Measurements from ENCODE around the gene C2CD2L. TPM values are rescaled to one million over a fixed set of nuclear protein-coding genes. Genes with fewer than 3 reads are reported as not detected.

C2CD2L gene
- total and polyA plus RNA-seq, 10 of the 15 experiments (the other 5 are each of a cell fraction or from before 2014, with no cell fraction given), result 0.21 to 9.6 (median 5.1) TPM

- TF ChIP-seq FOXK2 (IDR thresholded peaks at IDR 0.05) (no peak), LARP7 (IDR thresholded peaks at IDR 0.05) (0 out of 2 replicates have a peak, but pooled peaks have one; percentile 33), ZBTB4 (CRISPR knock-in tag; IDR thresholded peaks at IDR 0.05) (no peak), ZNF274 (IDR thresholded peaks at IDR 0.05; ENCODE audit: insufficient read depth, insufficient read length) (no peak), BHLHE40 (IDR thresholded peaks at IDR 0.05; ENCODE audit: borderline replicate concordance in 1 of 2, low read depth in 2 of 2, low read length in 1 of 2) (peak in 1 of 2 experiments; percentile 36; a peak in 1 of 4 replicates), USF2 (IDR thresholded peaks at IDR 0.05; ENCODE audit: borderline replicate concordance, low read depth, low read length) (peak; percentile 85), EGR1 (IDR thresholded peaks at IDR 0.05; ENCODE audit: borderline replicate concordance in 1 of 2, low read depth in 2 of 2, low read length in 2 of 2) (no peak; a peak in 1 of 3 replicates), TCF7 (IDR thresholded peaks at IDR 0.05; ENCODE audit: borderline replicate concordance) (no peak), RBBP5 (conservative IDR thresholded peaks at IDR 0.05) (no peak), BCLAF1 (IDR thresholded peaks at IDR 0.05) (no peak), TBL1XR1 (IDR thresholded peaks at IDR 0.05; ENCODE audit: low read depth, low read length) (no peak; the same call in 1 of the 2 replicates), STAT3 (IDR thresholded peaks at IDR 0.05; ENCODE audit: low read depth, low read length) (no peak), TCF12 (IDR thresholded peaks at IDR 0.05; ENCODE audit: low read depth, low read length) (no peak), JUNB (IDR thresholded peaks at IDR 0.05) (no peak), ZBED1 (IDR thresholded peaks at IDR 0.05; ENCODE audit: borderline replicate concordance) (0 out of 2 replicates have a peak, but pooled peaks have one; percentile 19), CEBPB (IDR thresholded peaks at IDR 0.05; ENCODE audit: borderline replicate concordance in 1 of 2, low read depth in 2 of 2, low read length in 2 of 2) (no peak), KAT2A (conservative IDR thresholded peaks at IDR 0.05; ENCODE audit: control insufficient read depth, low read depth, low read length) (no peak), SMAD1 (IDR thresholded peaks at IDR 0.05; ENCODE audit: low read depth, partially characterized antibody) (no peak), ZNF24 (IDR thresholded peaks at IDR 0.05) (peak; percentile 52; the same call in 1 of the 2 replicates)
- TF ChIP-seq, protein P1, sequence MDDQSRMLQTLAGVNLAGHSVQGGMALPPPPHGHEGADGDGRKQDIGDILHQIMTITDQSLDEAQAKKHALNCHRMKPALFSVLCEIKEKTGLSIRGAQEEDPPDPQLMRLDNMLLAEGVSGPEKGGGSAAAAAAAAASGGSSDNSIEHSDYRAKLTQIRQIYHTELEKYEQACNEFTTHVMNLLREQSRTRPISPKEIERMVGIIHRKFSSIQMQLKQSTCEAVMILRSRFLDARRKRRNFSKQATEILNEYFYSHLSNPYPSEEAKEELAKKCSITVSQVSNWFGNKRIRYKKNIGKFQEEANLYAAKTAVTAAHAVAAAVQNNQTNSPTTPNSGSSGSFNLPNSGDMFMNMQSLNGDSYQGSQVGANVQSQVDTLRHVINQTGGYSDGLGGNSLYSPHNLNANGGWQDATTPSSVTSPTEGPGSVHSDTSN (IDR thresholded peaks at IDR 0.05; ENCODE audit: insufficient replicate concordance, low read depth, low read length), result peak; percentile 73
- TF ChIP-seq, protein P2, sequence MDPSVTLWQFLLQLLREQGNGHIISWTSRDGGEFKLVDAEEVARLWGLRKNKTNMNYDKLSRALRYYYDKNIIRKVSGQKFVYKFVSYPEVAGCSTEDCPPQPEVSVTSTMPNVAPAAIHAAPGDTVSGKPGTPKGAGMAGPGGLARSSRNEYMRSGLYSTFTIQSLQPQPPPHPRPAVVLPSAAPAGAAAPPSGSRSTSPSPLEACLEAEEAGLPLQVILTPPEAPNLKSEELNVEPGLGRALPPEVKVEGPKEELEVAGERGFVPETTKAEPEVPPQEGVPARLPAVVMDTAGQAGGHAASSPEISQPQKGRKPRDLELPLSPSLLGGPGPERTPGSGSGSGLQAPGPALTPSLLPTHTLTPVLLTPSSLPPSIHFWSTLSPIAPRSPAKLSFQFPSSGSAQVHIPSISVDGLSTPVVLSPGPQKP (IDR thresholded peaks at IDR 0.05; ENCODE audit: low read depth, low read length), result peak; percentile 69
Measured at GRCh38 chr11:119101759-119102423, 5.3 kb upstream of the C2CD2L start, which contains the start of gene DPAGT1 (continued).
